ENCODE measurements around the gene GRIA3.

- TF ChIP-seq CTCF (IDR thresholded peaks at IDR 0.05 in 8 of 11, conservative IDR thresholded peaks at IDR 0.05 in 3 of 11) (no peak), POLR2A (IDR thresholded peaks at IDR 0.05) (no peak)
Measured at GRCh38 chrX:123173833-123174232, 10.2 kb upstream of the GRIA3 start.
